ENCODE measurements around the gene RASGRF1. TPM values are rescaled to one million over a fixed set of nuclear protein-coding genes. Genes with fewer than 3 reads are reported as not detected.

The RASGRF1 gene
- total RNA-seq, 2 donors from 2014 or later: 0.09 to 0.10 TPM

- intact Hi-C loops (cut with DNase I): no loop called here
- DNase-seq (ENCODE audit: low spot score): no peak
Measured at GRCh38 chr15:78949461-78949860, 141.1 kb downstream of the RASGRF1 start.

GRCh38 chr15:78947506-78947905, 143.1 kb downstream of the RASGRF1 start:
- no peak for DNase-seq (ENCODE audit: low spot score)
- intact Hi-C loops (cut with DNase I): no loop called here

GRCh38 chr15:78946493-78946892, 144.1 kb downstream of the RASGRF1 start:
- DNase-seq (ENCODE audit: low spot score): no peak
- intact Hi-C loops (cut with DNase I): no loop called here

- intact Hi-C loops (cut with DNase I): loop anchor here in 1 of 2 donors (5.0 kb wide), 1 partner anchor 1902 kb away; no protein-coding TSS in a partner anchor
- DNase-seq (ENCODE audit: low spot score): peak; percentile 92
Measured at GRCh38 chr15:78944669-78945407, 145.7 kb downstream of the RASGRF1 start, which contains the start of gene CTSH. Gene CTSH (minus strand): TSS chr15:78945046. CDS start chr15:78944981, 65 bp downstream.

- no peak for DNase-seq (ENCODE audit: low spot score)
Measured at GRCh38 chr15:78944202-78944625, 146.4 kb downstream of the RASGRF1 start.

GRCh38 chr15:78943692-78944091, 146.9 kb downstream of the RASGRF1 start:
- intact Hi-C loops (cut with DNase I): loop anchor here in 1 of 2 donors (5.0 kb wide), 1 partner anchor 1904 kb away; no protein-coding TSS in a partner anchor
- DNase-seq (ENCODE audit: low spot score): no peak

More at GRCh38 chr15:78944202-78944625, 146.4 kb downstream of the RASGRF1 start:
- intact Hi-C loops (cut with DNase I): loop anchor here in 1 of 2 donors (5.0 kb wide), 1 partner anchor 1903 kb away; no protein-coding TSS in a partner anchor

- no peak for DNase-seq (ENCODE audit: low spot score)
- intact Hi-C loops (cut with DNase I): loop anchor here in 1 of 2 donors (5.0 kb wide), 1 partner anchor 1905 kb away; no protein-coding TSS in a partner anchor
Measured at GRCh38 chr15:78942741-78943140, 147.8 kb downstream of the RASGRF1 start.

GRCh38 chr15:78938658-78939488, 151.7 kb downstream of the RASGRF1 start:
- no peak for DNase-seq (ENCODE audit: low spot score)
- intact Hi-C loops (cut with DNase I): no loop called here

- DNase-seq (ENCODE audit: low spot score): no peak
- intact Hi-C loops (cut with DNase I): no loop called here
Measured at GRCh38 chr15:78937132-78937739, 153.3 kb downstream of the RASGRF1 start.

- intact Hi-C loops (cut with DNase I): loop anchor here in 1 of 2 donors (5.0 kb wide), 1 partner anchor 493 kb away; no protein-coding TSS in a partner anchor
- DNase-seq (ENCODE audit: low spot score): peak; percentile 38
Measured at GRCh38 chr15:78934655-78935023, 155.9 kb downstream of the RASGRF1 start.

- intact Hi-C loops (cut with DNase I): loop anchor here in 1 of 2 donors (5.0 kb wide), 1 partner anchor 493 kb away; no protein-coding TSS in a partner anchor
- peak; percentile 78 for DNase-seq (ENCODE audit: low spot score)
Measured at GRCh38 chr15:78933823-78934654, 156.5 kb downstream of the RASGRF1 start.

GRCh38 chr15:78933187-78933822, 157.3 kb downstream of the RASGRF1 start:
- intact Hi-C loops (cut with DNase I): loop anchor here in 1 of 2 donors (5.0 kb wide), 1 partner anchor 494 kb away; no protein-coding TSS in a partner anchor
- no peak for DNase-seq (ENCODE audit: low spot score)

- intact Hi-C loops (cut with DNase I): loop anchor here in 1 of 2 donors (5.0 kb wide), 1 partner anchor 495 kb away; no protein-coding TSS in a partner anchor
- DNase-seq (ENCODE audit: low spot score): no peak
Measured at GRCh38 chr15:78932258-78932808, 158.2 kb downstream of the RASGRF1 start.

GRCh38 chr15:78931439-78932257, 158.9 kb downstream of the RASGRF1 start:
- intact Hi-C loops (cut with DNase I): loop anchor here in 1 of 2 donors (5.0 kb wide), 1 partner anchor 496 kb away; no protein-coding TSS in a partner anchor
- no peak for DNase-seq (ENCODE audit: low spot score)

GRCh38 chr15:78930577-78931388, 159.8 kb downstream of the RASGRF1 start:
- no peak for DNase-seq (ENCODE audit: low spot score)
- intact Hi-C loops (cut with DNase I): loop anchor here in 1 of 2 donors (5.0 kb wide), 1 partner anchor 497 kb away; no protein-coding TSS in a partner anchor

Data from posterior vena cava (tissue), 2 donors.